CD4-positive, alpha-beta T cell treated with Interleukin-10 for 1 hour (primary cell): ENCODE data around the gene TMEM258.

Experiments
- DNase-seq: peaks from one replicate; pipeline ENCODE4 v3.0.0-alpha.2; 2020

Gene TMEM258

DNA sequence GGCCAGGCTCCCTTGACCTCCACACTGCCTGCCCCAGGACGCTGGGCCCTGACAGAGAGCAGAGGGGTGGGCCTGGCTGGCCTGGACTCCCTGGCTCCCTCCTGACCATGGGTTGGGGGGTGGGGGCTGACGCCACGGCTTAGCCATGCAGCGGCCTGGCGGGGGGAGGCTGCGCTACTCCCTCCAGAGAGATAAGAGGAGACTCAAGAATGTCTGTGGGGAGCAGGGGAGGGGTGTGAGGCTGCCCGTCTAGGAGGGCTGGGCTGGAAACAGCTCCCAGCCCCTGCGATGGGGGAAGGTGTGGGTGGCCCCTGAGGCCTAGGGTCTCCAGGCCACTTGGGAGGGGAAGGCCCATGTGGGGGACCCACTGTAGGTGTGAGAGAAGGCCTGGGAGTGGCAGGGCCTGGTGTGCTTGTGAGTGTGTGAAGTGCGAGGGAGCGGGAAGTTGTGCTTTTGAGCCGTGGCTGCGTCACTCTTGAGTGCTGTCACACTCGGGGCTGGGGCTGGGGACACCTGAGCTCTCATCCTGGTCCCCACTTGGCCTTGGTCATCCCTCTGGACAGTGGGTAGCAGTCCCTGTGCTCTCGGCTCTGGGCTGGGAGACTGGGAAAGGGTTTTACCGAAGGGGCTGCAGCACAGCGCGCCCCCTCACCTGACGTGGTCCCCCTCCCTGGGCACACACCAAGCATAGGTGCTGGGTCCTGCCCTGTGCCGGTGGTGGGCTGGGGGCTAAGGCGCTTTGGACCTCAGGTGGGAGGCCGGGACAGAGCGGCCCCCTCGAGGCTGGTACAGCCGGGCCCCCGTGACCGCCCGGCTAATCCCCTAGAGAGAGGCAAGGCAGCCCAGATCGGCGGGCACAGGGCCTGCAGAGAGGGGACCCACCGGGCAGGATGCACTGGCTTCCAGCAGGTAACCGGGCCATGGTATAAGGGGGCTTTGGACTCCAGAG is 37.6 kb downstream of the TMEM258 start:
- no peak for DNase-seq

DNA sequence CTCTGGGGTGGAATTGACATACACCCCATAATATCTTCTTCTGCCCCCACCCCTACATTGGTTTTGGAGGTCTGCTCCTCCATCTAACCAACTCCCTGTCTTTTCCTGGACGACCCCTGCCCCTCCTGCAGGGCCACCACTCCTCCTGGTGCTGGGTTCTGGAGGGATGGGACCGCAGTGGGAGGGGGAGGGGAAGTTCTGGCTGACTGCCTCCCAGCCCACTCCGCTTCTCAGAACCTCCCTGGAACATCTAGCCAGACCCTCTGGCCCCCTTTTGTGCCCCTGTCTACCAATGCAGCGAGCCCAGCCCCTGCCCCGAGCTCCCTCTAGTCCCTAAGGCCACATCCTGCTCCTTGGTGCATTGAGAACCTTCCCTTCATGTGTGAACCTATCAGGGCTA is 38.7 kb downstream of the TMEM258 start:
- no peak for DNase-seq

- no peak for DNase-seq
Observed at GRCh38 chr11:61752925-61753521, 39.4 kb downstream of the TMEM258 start.

GRCh38 chr11:61752117-61752924 is 40.1 kb downstream of the TMEM258 start, which contains the start of gene MYRF:
Gene MYRF (plus strand): TSS chr11:61752636. CDS start chr11:61752745, 109 bp downstream.
- DNase-seq = peak; percentile 65

- no peak for DNase-seq
Observed at GRCh38 chr11:61751384-61751783, 41.0 kb downstream of the TMEM258 start.

DNA sequence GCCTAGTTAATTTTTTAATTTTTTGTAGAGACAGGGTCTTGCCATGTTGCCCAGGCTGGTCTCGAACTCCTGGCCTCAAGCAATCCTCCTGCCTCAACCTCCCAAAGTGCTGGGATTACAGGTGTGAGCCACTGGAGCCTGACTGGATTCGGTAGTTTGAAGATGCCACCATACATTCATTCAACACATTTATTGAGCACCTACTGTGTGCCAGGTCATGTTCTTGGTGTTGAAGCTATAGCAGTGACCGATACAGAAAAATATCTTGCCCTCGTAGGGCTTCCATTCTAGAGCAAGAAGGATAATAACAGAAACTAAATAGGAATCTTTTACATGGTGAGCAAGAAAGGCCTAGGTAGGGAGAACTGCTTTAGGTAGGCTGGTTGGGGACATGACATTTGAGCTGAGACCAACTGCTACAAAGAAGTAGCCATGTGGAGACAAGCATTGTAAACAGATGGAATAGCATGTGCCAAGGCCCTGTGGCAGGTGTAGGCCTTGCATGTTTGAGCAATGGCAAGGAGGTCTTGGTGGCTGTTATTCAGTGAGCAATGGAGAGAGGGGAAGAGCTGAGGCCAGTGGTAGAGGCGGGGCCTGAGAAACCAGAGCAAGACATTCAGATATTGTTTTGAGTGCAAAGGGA is 41.6 kb downstream of the TMEM258 start:
- no peak for DNase-seq

DNA sequence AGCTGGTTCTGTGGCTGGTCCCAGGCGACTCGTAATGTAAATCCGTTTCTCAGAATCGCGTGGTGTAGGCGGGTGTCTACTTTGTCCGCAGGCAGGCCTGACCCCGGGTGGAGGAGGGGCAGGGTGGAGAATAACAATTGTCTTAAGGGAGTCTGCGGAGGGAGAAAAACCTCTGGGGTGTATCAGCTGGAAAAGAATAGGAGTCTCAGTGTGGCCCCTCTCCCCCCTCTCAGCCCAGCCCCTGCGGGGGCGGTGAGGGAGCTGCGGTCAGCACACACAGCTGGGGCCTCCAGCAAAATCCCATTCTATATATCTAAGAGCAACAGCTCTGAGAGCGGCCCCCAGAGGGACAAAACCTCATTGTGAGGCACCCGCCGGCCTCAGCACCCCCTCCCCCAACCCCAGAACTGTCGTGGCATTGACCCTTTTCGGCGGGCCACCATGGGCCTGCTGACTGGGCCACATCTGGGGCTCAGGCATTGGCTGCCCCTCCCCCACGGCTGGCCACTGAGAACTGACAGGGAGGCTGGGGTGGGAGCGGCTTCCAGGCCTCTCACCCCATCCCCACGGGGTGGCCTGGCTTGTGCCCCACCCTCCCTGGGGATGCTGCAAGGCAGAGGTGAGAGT is 42.7 kb downstream of the TMEM258 start:
- no peak for DNase-seq

- DNase-seq = no peak
Observed at GRCh38 chr11:61747967-61748285, 44.5 kb downstream of the TMEM258 start.

GRCh38 chr11:61747192-61747966 is 45.0 kb downstream of the TMEM258 start:
- DNase-seq = peak; percentile 26

DNA sequence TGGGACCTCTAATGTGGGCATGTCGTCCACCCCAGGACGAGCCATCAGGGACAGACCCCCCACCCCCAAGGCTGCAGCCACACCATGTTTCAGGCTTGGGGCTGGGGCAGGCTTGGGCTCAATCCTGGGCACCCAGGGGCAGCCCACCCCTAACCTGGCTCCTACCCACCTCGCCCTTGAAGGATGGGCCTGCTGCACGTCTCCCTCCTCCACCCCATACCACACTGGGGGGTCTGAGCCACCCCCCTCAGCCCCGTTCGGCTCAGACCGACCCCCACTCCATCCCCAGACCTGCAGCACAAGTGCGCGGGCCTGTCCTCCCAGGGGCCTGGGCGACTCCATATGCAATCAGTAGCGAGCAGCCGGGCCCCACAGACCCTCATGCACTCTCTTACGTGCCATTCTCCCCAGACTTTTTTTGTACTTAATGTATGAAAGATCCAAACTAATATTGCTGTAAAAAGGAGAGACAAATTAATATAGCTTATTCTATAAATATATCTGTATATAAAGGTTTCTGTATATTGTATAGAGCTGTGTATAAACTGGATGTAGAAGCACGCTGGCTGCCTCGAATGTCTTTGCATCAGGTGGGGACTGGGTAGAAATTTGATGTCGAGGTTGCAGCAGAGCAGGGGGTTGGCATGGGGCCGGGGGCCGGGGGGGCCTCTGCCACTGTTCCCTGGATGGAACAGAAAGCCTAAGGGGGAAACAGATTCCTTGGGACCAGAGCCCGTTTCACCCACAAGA is 45.8 kb downstream of the TMEM258 start:
- no peak for DNase-seq

DNA sequence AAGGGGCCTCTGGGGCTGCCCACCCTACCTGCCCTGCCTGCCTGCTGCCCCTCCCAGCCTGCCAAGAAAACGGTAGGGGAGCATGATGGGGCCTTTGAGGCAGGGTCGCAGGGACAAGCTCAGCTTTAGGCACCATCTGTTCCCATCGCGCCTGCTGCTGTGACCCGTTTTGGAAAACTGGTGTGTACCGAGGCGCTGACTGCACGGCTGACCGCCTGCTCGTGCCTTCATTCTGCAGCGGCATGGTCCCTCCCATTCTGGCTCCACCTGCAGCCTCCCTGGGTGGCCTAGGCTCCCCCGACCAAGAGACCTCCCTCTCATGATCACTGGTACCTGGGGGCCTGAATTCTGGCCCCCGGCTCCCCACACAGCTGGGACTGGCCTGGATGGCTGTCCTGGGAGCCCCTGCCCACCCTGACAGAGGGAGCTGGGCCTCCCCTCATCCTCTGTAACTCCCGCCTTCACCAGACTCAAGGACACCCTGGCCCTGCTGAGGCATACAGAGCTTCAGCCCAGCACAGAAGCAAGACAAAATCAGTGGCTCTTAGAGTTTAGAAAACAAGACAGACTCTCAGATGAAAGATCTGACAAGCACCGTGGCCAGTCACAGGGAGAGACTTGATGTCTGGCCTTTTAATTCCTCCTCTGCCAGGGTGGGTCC is 46.5 kb downstream of the TMEM258 start:
- DNase-seq = no peak

GRCh38 chr11:61744609-61745156 is 47.7 kb downstream of the TMEM258 start:
- DNase-seq = no peak

GRCh38 chr11:61744181-61744580 is 48.2 kb downstream of the TMEM258 start:
- DNase-seq = no peak

DNA sequence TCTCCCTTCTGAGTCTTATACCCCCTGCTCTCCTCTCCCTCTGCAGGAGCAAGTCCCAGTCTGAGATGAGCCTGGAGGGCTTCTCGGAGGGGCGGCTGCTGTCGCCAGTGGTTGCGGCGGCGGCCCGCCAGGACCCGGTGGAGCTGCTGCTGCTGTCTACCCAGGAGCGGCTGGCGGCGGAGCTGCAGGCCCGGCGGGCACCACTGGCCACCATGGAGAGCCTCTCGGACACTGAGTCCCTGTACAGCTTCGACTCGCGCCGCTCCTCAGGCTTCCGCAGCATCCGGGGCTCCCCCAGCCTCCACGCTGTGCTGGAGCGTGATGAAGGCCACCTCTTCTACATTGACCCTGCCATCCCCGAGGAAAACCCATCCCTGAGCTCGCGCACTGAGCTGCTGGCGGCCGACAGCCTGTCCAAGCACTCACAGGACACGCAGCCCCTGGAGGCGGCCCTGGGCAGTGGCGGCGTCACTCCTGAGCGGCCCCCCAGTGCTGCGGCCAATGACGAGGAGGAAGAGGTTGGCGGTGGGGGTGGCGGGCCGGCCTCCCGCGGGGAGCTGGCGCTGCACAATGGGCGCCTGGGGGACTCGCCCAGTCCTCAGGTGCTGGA is 48.8 kb downstream of the TMEM258 start:
- DNase-seq = no peak

GRCh38 chr11:61742391-61742790 is 50.0 kb downstream of the TMEM258 start:
- DNase-seq = no peak

- no peak for DNase-seq
Observed at GRCh38 chr11:61739966-61740365, 52.4 kb downstream of the TMEM258 start.

- no peak for DNase-seq
Observed at GRCh38 chr11:61739413-61739812, 53.0 kb downstream of the TMEM258 start.
